ENCODE data around the gene ZSCAN2. TPM values are rescaled to one million over a fixed set of nuclear protein-coding genes. Genes with fewer than 3 reads are reported as not detected.
"Not testable (repeated sequence)": the region's sequence is repeated elsewhere in the genome, so short reads cannot be mapped to it uniquely, and the experiment has no call there.

The ZSCAN2 gene
- total RNA-seq, 1 experiment from 2014 or later = 9.7 TPM

GRCh38 chr15:84581676-84582428 lies 19.0 kb upstream of the ZSCAN2 start:
- H3K9me3 ChIP-seq (ENCODE audit: insufficient read depth, low read depth); H4K20me1 ChIP-seq (ENCODE audit: insufficient read depth); H3K27me3 ChIP-seq (ENCODE audit: insufficient read depth, low read depth); CTCF ChIA-PET; H2AFZ ChIP-seq; DNase-seq; H3K79me2 ChIP-seq (ENCODE audit: low read depth); H3K27ac ChIP-seq; BruUV-seq (replicated peaks); H3K36me3 ChIP-seq (ENCODE audit: low read depth); H3K4me2 ChIP-seq; H3K9me2 ChIP-seq (ENCODE audit: insufficient read depth); H3K4me3 ChIP-seq; H3F3A ChIP-seq (ENCODE audit: insufficient read depth, low read depth); POLR2A ChIA-PET (ENCODE audit: unreplicated experiment): not testable (repeated sequence)
- H3K4me1 ChIP-seq (replicated peaks; ENCODE audit: insufficient read depth) = peaks cover 13% of the 10 kb centered on the region
- intact Hi-C loops (cut with micrococcal nuclease; ENCODE audit: unreplicated experiment) = loop anchor here (10.0 kb wide), 1 partner anchor 1003 kb away; no protein-coding TSS in a partner anchor

- H2AFZ ChIP-seq = no peak overlapping the region
- no peaks in the 10 kb centered on the region for H3K9me2 ChIP-seq (ENCODE audit: insufficient read depth)
- no peaks in the 10 kb centered on the region for H3K79me2 ChIP-seq (ENCODE audit: low read depth)
- no peaks in the 10 kb centered on the region; the same call in 1 of the 2 replicates for H3K9me3 ChIP-seq (ENCODE audit: insufficient read depth, low read depth)
- BruUV-seq (replicated peaks) = no TSS peak
- H3F3A ChIP-seq (ENCODE audit: insufficient read depth, low read depth) = no peaks in the 10 kb centered on the region
- H3K4me1 ChIP-seq (replicated peaks; ENCODE audit: insufficient read depth) = peaks cover 13% of the 10 kb centered on the region
- H3K36me3 ChIP-seq (ENCODE audit: low read depth) = no peaks in the 10 kb centered on the region
- no peak for TF ChIP-seq EZH2 (IDR thresholded peaks at IDR 0.05; ENCODE audit: low read depth)
- TF ChIP-seq CTCF (conservative IDR thresholded peaks at IDR 0.05) = no peak
- ChIA-PET POLR2A (ENCODE audit: unreplicated experiment) (interaction anchor here (0.6 kb wide), 1 partner anchor 374 kb away, joined by 5 read pairs; no protein-coding TSS in a partner anchor), CTCF (no interaction called here)
- H3K4me2 ChIP-seq = no peak overlapping the region
- no peak for DNase-seq
- H3K27ac ChIP-seq = no peak overlapping the region
- intact Hi-C loops (cut with micrococcal nuclease; ENCODE audit: unreplicated experiment) = loop anchor here (10.0 kb wide), 1 partner anchor 1002 kb away; no protein-coding TSS in a partner anchor
- no peaks in the 10 kb centered on the region for H3K27me3 ChIP-seq (ENCODE audit: insufficient read depth, low read depth)
- H4K20me1 ChIP-seq (ENCODE audit: insufficient read depth) = no peaks in the 10 kb centered on the region
- H3K4me3 ChIP-seq = no peak overlapping the region
These were observed 18.1 kb upstream of the ZSCAN2 start for GRCh38 chr15:84582583-84583157.

GRCh38 chr15:84583921-84584320 lies 16.9 kb upstream of the ZSCAN2 start:
- H3K36me3 ChIP-seq (ENCODE audit: low read depth); H3F3A ChIP-seq (ENCODE audit: insufficient read depth, low read depth); BruUV-seq (replicated peaks); H3K4me2 ChIP-seq; H3K27ac ChIP-seq; POLR2A ChIA-PET (ENCODE audit: unreplicated experiment); H3K27me3 ChIP-seq (ENCODE audit: insufficient read depth, low read depth); H3K79me2 ChIP-seq (ENCODE audit: low read depth); CTCF ChIA-PET; H2AFZ ChIP-seq; H3K9me3 ChIP-seq (ENCODE audit: insufficient read depth, low read depth); H4K20me1 ChIP-seq (ENCODE audit: insufficient read depth); H3K9me2 ChIP-seq (ENCODE audit: insufficient read depth); H3K4me3 ChIP-seq; DNase-seq: not testable (repeated sequence)
- H3K4me1 ChIP-seq (replicated peaks; ENCODE audit: insufficient read depth) = peaks cover 12% of the 10 kb centered on the region
- intact Hi-C loops (cut with micrococcal nuclease; ENCODE audit: unreplicated experiment) = loop anchor here (10.0 kb wide), 1 partner anchor 1001 kb away; no protein-coding TSS in a partner anchor

GRCh38 chr15:84586696-84587095 lies 14.1 kb upstream of the ZSCAN2 start:
- BruUV-seq (replicated peaks) = no TSS peak
- no peak overlapping the region for H2AFZ ChIP-seq
- no peaks in the 10 kb centered on the region for H3K27me3 ChIP-seq (ENCODE audit: insufficient read depth, low read depth)
- no peaks in the 10 kb centered on the region for H3K36me3 ChIP-seq (ENCODE audit: low read depth)
- no peak overlapping the region for H3K27ac ChIP-seq
- TF ChIP-seq EZH2 (IDR thresholded peaks at IDR 0.05; ENCODE audit: low read depth) = no peak
- TF ChIP-seq CTCF (conservative IDR thresholded peaks at IDR 0.05) = no peak
- CTCF ChIA-PET = no interaction called here
- no peak overlapping the region for H3K4me2 ChIP-seq
- no peaks in the 10 kb centered on the region; the same call in 1 of the 2 replicates for H3K4me1 ChIP-seq (replicated peaks; ENCODE audit: insufficient read depth)
- POLR2A ChIA-PET (ENCODE audit: unreplicated experiment) = no interaction called here
- H3K4me3 ChIP-seq = no peak overlapping the region
- H4K20me1 ChIP-seq (ENCODE audit: insufficient read depth) = no peaks in the 10 kb centered on the region
- H3K9me3 ChIP-seq (ENCODE audit: insufficient read depth, low read depth) = no peaks in the 10 kb centered on the region; the same call in 1 of the 2 replicates
- H3F3A ChIP-seq (ENCODE audit: insufficient read depth, low read depth) = no peaks in the 10 kb centered on the region
- no peaks in the 10 kb centered on the region for H3K79me2 ChIP-seq (ENCODE audit: low read depth)
- DNase-seq = no peak
- intact Hi-C loops (cut with micrococcal nuclease; ENCODE audit: unreplicated experiment) = loop anchor here (5.0 to 10.0 kb wide), 2 partner anchors 456 to 998 kb away; no protein-coding TSS in a partner anchor
- no peaks in the 10 kb centered on the region for H3K9me2 ChIP-seq (ENCODE audit: insufficient read depth)
